NCI-H446 treated with DMSO at 0.1 percent for 48 hours (cell line): Measurements from ENCODE around the gene HDAC5.
A peak's percentile ranks its signal among the peaks of the same experiment; 100 is the strongest.
"Not testable (repeated sequence)": the region's sequence is repeated elsewhere in the genome, so short reads cannot be mapped to it uniquely, and the experiment has no call there.

Experiments used
- DNase-seq: peaks from one replicate; lab custom pipeline; 2025; lab: John Stamatoyannopoulos, UW

Gene HDAC5

GRCh38 chr17:44067545-44067940 is 55.9 kb downstream of the HDAC5 start:
- DNase-seq = no peak

GRCh38 chr17:44066204-44066930 is 57.1 kb downstream of the HDAC5 start, which contains the start of gene LSM12:
TSS of gene LSM12 (minus strand) at chr17:44066671. CDS start at chr17:44066587, 84 bp downstream.
- peak; percentile 77 for DNase-seq

GRCh38 chr17:44065668-44066203 is 57.7 kb downstream of the HDAC5 start:
- DNase-seq = no peak

GRCh38 chr17:44063704-44064639 is 59.5 kb downstream of the HDAC5 start:
- no peak for DNase-seq

- DNase-seq = no peak
These were observed 60.6 kb downstream of the HDAC5 start for GRCh38 chr17:44062871-44063270.

- DNase-seq = no peak
These were observed 62.0 kb downstream of the HDAC5 start for GRCh38 chr17:44061446-44061845.

GRCh38 chr17:44059101-44059892 is 64.1 kb downstream of the HDAC5 start:
- no peak for DNase-seq

- DNase-seq = no peak
These were observed 70.1 kb downstream of the HDAC5 start for GRCh38 chr17:44053125-44053872.

- DNase-seq = no peak
These were observed 74.0 kb downstream of the HDAC5 start for GRCh38 chr17:44049294-44050060.

- not testable (repeated sequence) for DNase-seq
These were observed 76.5 kb downstream of the HDAC5 start for GRCh38 chr17:44046893-44047292.

GRCh38 chr17:44045486-44045885 is 78.0 kb downstream of the HDAC5 start:
- DNase-seq = no peak

- no peak for DNase-seq
These were observed 79.4 kb downstream of the HDAC5 start for GRCh38 chr17:44044071-44044470.

- DNase-seq = no peak
These were observed 80.2 kb downstream of the HDAC5 start for GRCh38 chr17:44043272-44043696.

GRCh38 chr17:44039829-44040635 is 83.4 kb downstream of the HDAC5 start:
- DNase-seq = no peak

GRCh38 chr17:44038604-44039011 is 84.8 kb downstream of the HDAC5 start:
- DNase-seq = peak; percentile 40

- DNase-seq = no peak
These were observed 86.0 kb downstream of the HDAC5 start for GRCh38 chr17:44037471-44037870.

GRCh38 chr17:44034688-44035087 is 88.8 kb downstream of the HDAC5 start:
- not testable (repeated sequence) for DNase-seq

- DNase-seq = no peak
These were observed 89.5 kb downstream of the HDAC5 start for GRCh38 chr17:44033861-44034408.

GRCh38 chr17:44030482-44030881 is 93.0 kb downstream of the HDAC5 start:
- no peak for DNase-seq
